Mesendoderm (in vitro differentiated cells): ENCODE measurements around the gene PCTP.

Experiments used
- DNase-seq: peaks from one replicate; pipeline ENCODE4 v3.0.0; 2013
- H2AK5ac ChIP-seq: 2 replicates; pipeline ENCODE4 v1.6.1; 2013; ENCODE audit warnings: low read length, inconsistent platforms
- H2BK120ac ChIP-seq: 2 replicates; pipeline ENCODE4 v1.6.1; 2013; ENCODE audit warnings: low read depth, mild to moderate bottlenecking, low read length, moderate library complexity, mixed read lengths
- H2BK15ac ChIP-seq: replicated peaks from 2 replicates; pipeline ENCODE4 v1.6.1; 2013; ENCODE audit warnings: low read depth, mild to moderate bottlenecking, moderate library complexity
- H2BK5ac ChIP-seq: 2 replicates; pipeline ENCODE4 v1.6.1; 2013; ENCODE audit warnings: low read length, inconsistent platforms
- H3K18ac ChIP-seq: 2 replicates; pipeline ENCODE4 v1.6.1; 2013; ENCODE audit warnings: mild to moderate bottlenecking, low read length, mixed read lengths
- H3K23ac ChIP-seq: one replicate; pipeline ENCODE4 v1.6.1; 2013; ENCODE audit warnings: low read length
- H3K27ac ChIP-seq: 2 replicates; pipeline ENCODE4 v1.5.1; 2013; ENCODE audit warnings: low read depth, mild to moderate bottlenecking, inconsistent platforms, low read length, moderate library complexity
- H3K27me3 ChIP-seq: 2 replicates; pipeline ENCODE4 v1.6.1; 2013; ENCODE audit warnings: low read length, control low read depth, mild to moderate bottlenecking, inconsistent platforms; ENCODE audit not compliant: insufficient read depth, poor library complexity
- H3K36me3 ChIP-seq: 2 replicates; pipeline ENCODE4 v1.6.1; 2013; ENCODE audit warnings: low read length, inconsistent platforms; ENCODE audit not compliant: control insufficient read depth, insufficient read depth
- H3K4ac ChIP-seq: one replicate; pipeline ENCODE4 v1.6.1; 2013; ENCODE audit warnings: low read depth, mild to moderate bottlenecking, low read length, moderate library complexity
- H3K4me1 ChIP-seq: 2 replicates; pipeline ENCODE4 v1.6.1; 2013; ENCODE audit warnings: low read depth, low read length, inconsistent platforms; ENCODE audit not compliant: control insufficient read depth
- H3K4me2 ChIP-seq: 2 replicates; pipeline ENCODE4 v1.6.1; 2013; ENCODE audit warnings: low read length
- H3K4me3 ChIP-seq: 2 replicates; pipeline ENCODE4 v1.5.1; 2013; ENCODE audit warnings: mild to moderate bottlenecking, low read length
- H3K56ac ChIP-seq: one replicate; pipeline ENCODE4 v1.6.1; 2013; ENCODE audit warnings: low read length
- H3K79me1 ChIP-seq: 2 replicates; pipeline ENCODE4 v1.6.1; 2013; ENCODE audit warnings: low read length, inconsistent platforms
- H3K79me2 ChIP-seq: 2 replicates; pipeline ENCODE4 v1.6.1; 2013; ENCODE audit warnings: mild to moderate bottlenecking, low read length; ENCODE audit not compliant: control insufficient read depth, insufficient read depth
- H3K9ac ChIP-seq: 2 replicates; pipeline ENCODE4 v1.6.1; 2013; ENCODE audit warnings: low read length, inconsistent platforms
- H4K5ac ChIP-seq: one replicate; pipeline ENCODE4 v1.6.1; 2013; ENCODE audit warnings: low read length
- H4K8ac ChIP-seq: one replicate; pipeline ENCODE4 v1.6.1; 2013; ENCODE audit warnings: low read depth, mild to moderate bottlenecking, control low read depth, low read length, moderate library complexity
- WGBS: extraction: QIAGEN DNeasy Blood & Tissue Kit; methylation state at CpG from one replicate; pipeline ENCODE4 v1.1.7; 2013; ENCODE audit warnings: low lambda C conversion rate, missing lambda C conversion rate; ENCODE audit not compliant: insufficient coverage; ENCODE audit errors: extremely low coverage; 5-methylcytosine and 5-hydroxymethylcytosine counted together

The PCTP gene

DNA sequence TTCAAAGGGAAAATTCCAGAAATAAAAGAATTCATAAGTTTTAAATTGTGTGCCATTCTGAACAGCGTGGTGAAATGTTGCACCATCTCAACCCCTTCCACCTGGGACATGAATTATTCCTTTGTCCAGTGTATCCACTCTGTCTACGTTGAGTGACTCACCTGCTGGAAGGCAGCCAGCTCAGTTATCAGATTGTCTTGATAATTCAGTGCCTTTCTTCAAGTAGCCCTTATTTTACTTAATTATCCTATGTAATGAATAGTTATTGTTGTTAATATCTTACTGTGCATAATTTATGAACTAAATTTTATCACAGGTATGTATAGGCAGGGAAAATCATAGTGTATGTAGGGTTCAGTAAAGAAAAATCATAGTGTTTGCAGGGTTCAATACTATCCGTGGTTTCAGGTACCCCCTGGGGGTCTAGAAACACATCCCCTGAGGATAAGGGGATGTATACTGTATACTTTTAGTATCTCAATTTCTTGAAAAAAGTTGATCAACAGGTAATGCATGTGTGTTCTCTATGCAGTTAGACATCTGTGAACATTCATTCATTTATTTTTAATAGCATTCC, 7.7 kb upstream of the PCTP start:
- Histone ChIP-seq H3K79me2 (no peaks in the 10 kb centered on the region), H3K9ac (no peak overlapping the region), H3K79me1 (no peaks in the 10 kb centered on the region), H2BK5ac (no peak overlapping the region), H2BK15ac (no peak overlapping the region), H3K56ac (no peak overlapping the region), H3K4me3 (no peak overlapping the region), H3K23ac (no peak overlapping the region), H3K36me3 (no peaks in the 10 kb centered on the region), H3K4ac (no peak overlapping the region), H2BK120ac (no peak overlapping the region), H2AK5ac (no peak overlapping the region), H3K27ac (no peak overlapping the region), H3K4me1 (no peaks in the 10 kb centered on the region), H4K8ac (no peak overlapping the region), H3K4me2 (no peak overlapping the region), H4K5ac (no peak overlapping the region), H3K27me3 (no peaks in the 10 kb centered on the region), H3K18ac (no peak overlapping the region)
- WGBS, result no CpG with 5 or more reads among the region's 3 CpGs
- DNase-seq, result no peak

DNA sequence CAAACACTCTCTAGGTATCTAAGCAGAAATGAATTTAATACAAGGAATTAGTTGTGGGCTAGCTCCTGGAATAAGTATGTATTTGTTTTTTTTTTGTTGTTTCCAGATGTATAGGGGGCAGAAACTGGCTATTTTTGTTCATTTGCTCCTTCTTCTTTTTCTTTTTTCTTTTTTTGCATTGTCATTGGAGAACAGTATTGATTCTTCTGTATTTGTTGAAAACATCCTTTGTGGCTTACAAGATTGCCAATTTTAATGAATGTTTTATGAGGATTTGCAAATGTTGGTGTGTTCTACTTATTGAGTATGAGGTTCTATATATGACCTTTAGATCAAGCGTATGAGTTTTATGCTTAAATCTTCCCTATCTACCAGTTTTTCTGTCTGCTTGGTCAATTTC, 5.6 kb upstream of the PCTP start:
- Histone ChIP-seq H2AK5ac (no peak overlapping the region), H3K79me1 (no peaks in the 10 kb centered on the region), H3K4me2 (no peak overlapping the region), H3K27ac (no peak overlapping the region), H3K18ac (no peak overlapping the region), H3K23ac (no peak overlapping the region), H3K56ac (no peak overlapping the region), H3K36me3 (no peaks in the 10 kb centered on the region), H4K5ac (no peak overlapping the region), H3K4me3 (no peak overlapping the region), H3K79me2 (no peaks in the 10 kb centered on the region), H2BK5ac (no peak overlapping the region), H2BK15ac (no peak overlapping the region), H3K4me1 (no peaks in the 10 kb centered on the region), H4K8ac (no peak overlapping the region), H3K9ac (no peak overlapping the region), H2BK120ac (no peak overlapping the region), H3K27me3 (no peaks in the 10 kb centered on the region), H3K4ac (no peak overlapping the region)
- no peak for DNase-seq
- WGBS, result no CpG with 5 or more reads among the region's 1 CpG

DNA sequence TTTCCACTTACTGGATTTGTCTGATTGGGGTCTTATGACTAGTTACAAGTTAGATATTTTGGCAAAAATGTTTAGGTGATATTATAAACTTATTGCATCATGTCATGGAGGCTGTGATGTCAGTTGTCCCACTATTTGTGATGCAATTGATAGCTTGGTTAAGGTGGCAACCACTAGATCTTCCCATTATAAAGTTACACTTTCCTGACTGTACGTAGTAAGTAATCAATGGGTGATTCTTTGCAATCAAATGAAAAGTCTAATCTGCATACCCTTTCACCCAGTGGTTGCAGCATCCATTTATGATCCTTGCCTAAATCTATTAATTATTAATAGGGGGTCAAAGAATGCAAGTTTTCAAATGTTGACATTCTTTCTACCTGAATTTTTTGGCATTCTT, 4.4 kb upstream of the PCTP start:
- no peak overlapping the region for H3K4ac ChIP-seq
- H3K4me3 ChIP-seq, result no peak overlapping the region
- H3K27ac ChIP-seq, result no peak overlapping the region
- no peak overlapping the region for H3K56ac ChIP-seq
- no CpG with 5 or more reads among the region's 1 CpG for WGBS
- H4K5ac ChIP-seq, result no peak overlapping the region
- no peak overlapping the region for H2BK5ac ChIP-seq
- H2BK15ac ChIP-seq, result no peak overlapping the region
- no peak overlapping the region for H3K23ac ChIP-seq
- H3K79me2 ChIP-seq, result no peaks in the 10 kb centered on the region
- no peaks in the 10 kb centered on the region for H3K36me3 ChIP-seq
- H3K4me1 ChIP-seq, result no peaks in the 10 kb centered on the region
- no peak overlapping the region for H3K4me2 ChIP-seq
- no peak overlapping the region for H2AK5ac ChIP-seq
- no peak overlapping the region for H2BK120ac ChIP-seq
- H3K18ac ChIP-seq, result no peak overlapping the region
- DNase-seq, result no peak
- H4K8ac ChIP-seq, result no peak overlapping the region
- H3K9ac ChIP-seq, result no peak overlapping the region
- no peaks in the 10 kb centered on the region for H3K79me1 ChIP-seq
- no peaks in the 10 kb centered on the region for H3K27me3 ChIP-seq

DNA sequence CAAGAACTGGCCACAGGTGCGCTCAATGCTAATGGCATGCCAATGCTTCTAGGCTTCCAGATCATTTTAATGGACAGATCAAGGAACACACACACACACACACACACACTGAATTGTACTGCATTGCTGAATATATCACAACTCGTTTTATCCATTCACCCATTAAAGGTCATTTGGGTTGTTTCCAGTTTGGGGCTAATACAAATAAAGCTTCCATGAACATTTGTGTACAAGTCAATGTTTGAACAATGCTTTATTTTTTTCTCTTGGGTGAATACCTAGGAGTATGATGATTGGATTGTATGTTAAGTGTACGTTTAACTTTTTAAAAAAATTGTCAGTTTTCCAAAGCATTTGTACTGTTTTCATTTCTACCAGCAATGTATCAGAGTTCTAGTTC, 3.6 kb upstream of the PCTP start:
- no peak for DNase-seq
- Histone ChIP-seq H2AK5ac (no peak overlapping the region), H3K79me2 (no peaks in the 10 kb centered on the region), H3K9ac (no peak overlapping the region), H3K4me1 (peaks cover 2% of the 10 kb centered on the region), H3K56ac (no peak overlapping the region), H4K5ac (no peak overlapping the region), H3K36me3 (no peaks in the 10 kb centered on the region), H4K8ac (no peak overlapping the region), H2BK5ac (no peak overlapping the region), H2BK15ac (no peak overlapping the region), H2BK120ac (no peak overlapping the region), H3K27me3 (no peaks in the 10 kb centered on the region), H3K23ac (no peak overlapping the region), H3K4me3 (no peak overlapping the region), H3K18ac (no peak overlapping the region), H3K4ac (no peak overlapping the region), H3K4me2 (no peak overlapping the region), H3K79me1 (peaks cover 3% of the 10 kb centered on the region), H3K27ac (no peak overlapping the region)
- WGBS, result no CpG with 5 or more reads among the region's 3 CpGs

DNA sequence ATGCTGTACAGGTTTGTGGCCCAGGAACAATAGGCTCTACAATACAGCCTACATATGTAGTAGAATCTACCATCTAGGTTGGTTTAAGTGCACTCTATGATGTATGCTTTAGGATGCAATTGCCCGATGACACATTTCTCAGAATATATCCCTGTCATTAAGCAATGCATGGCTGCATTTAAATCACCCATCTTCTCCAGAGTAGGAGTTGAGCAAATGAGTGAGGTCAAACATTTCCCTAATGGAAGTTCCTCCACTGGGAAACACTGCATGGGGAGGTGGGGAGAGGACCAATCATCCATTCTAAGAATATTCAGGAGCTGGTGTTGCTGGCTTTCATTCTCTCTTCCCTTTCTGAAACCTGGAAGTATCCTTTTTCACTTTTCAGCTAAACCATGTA, 2.0 kb upstream of the PCTP start:
- Histone ChIP-seq H3K4me3 (no peak overlapping the region), H2BK120ac (no peak overlapping the region), H3K18ac (no peak overlapping the region), H3K27ac (no peak overlapping the region), H4K5ac (no peak overlapping the region), H3K4me2 (no peak overlapping the region), H3K4ac (no peak overlapping the region), H4K8ac (no peak overlapping the region), H3K27me3 (no peaks in the 10 kb centered on the region), H3K4me1 (peaks cover 2% of the 10 kb centered on the region), H3K79me2 (peaks cover 2% of the 10 kb centered on the region), H2BK15ac (no peak overlapping the region), H3K79me1 (peaks cover 6% of the 10 kb centered on the region), H2BK5ac (no peak overlapping the region), H3K36me3 (no peaks in the 10 kb centered on the region), H3K9ac (no peak overlapping the region), H3K56ac (no peak overlapping the region), H3K23ac (no peak overlapping the region), H2AK5ac (no peak overlapping the region)
- DNase-seq, result no peak
- no CpG with 5 or more reads among the region's 1 CpG for WGBS

DNA sequence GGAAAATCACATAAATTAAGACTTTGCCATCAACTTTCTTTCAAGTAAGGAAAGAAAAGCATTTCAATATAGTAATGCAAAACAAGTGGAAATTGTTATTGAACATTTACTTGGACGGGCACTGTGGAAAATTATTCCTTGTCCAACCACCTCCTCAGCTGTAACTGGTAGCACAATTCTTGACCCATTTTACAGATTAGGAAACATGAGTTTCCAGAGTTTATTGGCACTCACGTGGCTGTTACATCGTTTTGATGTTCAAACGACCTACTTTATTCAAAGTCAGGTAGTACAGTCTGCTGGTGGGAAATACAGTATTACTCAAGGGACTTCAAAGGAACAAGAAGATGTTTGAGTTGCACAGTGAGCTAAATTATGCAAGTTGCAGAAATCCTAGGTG, 866 bp upstream of the PCTP start:
- Histone ChIP-seq H3K79me1 (peaks cover 7% of the 10 kb centered on the region), H4K8ac (no peak overlapping the region), H3K56ac (no peak overlapping the region), H4K5ac (no peak overlapping the region), H2BK15ac (no peak overlapping the region), H3K4ac (no peak overlapping the region), H3K27ac (no peak overlapping the region), H3K23ac (no peak overlapping the region), H3K4me3 (no peak overlapping the region), H2BK5ac (no peak overlapping the region), H3K27me3 (no peaks in the 10 kb centered on the region), H3K9ac (no peak overlapping the region), H2BK120ac (no peak overlapping the region), H3K4me1 (peaks cover 2% of the 10 kb centered on the region), H3K18ac (no peak overlapping the region), H3K4me2 (no peak overlapping the region), H3K79me2 (peaks cover 2% of the 10 kb centered on the region), H3K36me3 (no peaks in the 10 kb centered on the region), H2AK5ac (no peak overlapping the region)
- WGBS, result no CpG with 5 or more reads among the region's 4 CpGs
- no peak for DNase-seq
